RWPE2 (cell line): ENCODE measurements around the gene GZMA.

Experiments used
- ATAC-seq: fragments of 200-7000 bp; cut with Tn5 transposase; 3 replicates; pipeline ENCODE4 v1.9.1; 2021; ENCODE audit warnings: low read depth
- DNase-seq: peaks from one replicate; pipeline ENCODE4 v3.0.0-alpha.2; 2020; ENCODE audit warnings: low spot score
- H3K27ac ChIP-seq: fragments of 450-650 bp; 2 replicates; pipeline ENCODE4 v1.5.1; 2017; ENCODE audit warnings: mild to moderate bottlenecking; ENCODE audit not compliant: poor library complexity, severe bottlenecking
- H3K27me3 ChIP-seq: fragments of 250-450 bp; sonication (Bioruptor Pico); 2 replicates; pipeline ENCODE4 v1.5.1; 2021; ENCODE audit warnings: mild to moderate bottlenecking, moderate library complexity; ENCODE audit not compliant: insufficient read depth, poor library complexity, severe bottlenecking
- H3K36me3 ChIP-seq: fragments of 250-450 bp; sonication (Bioruptor Pico); 2 replicates; pipeline ENCODE4 v1.5.1; 2020; ENCODE audit warnings: low read depth, mild to moderate bottlenecking, moderate library complexity
- H3K4me1 ChIP-seq: fragments of 250-450 bp; sonication (Bioruptor Pico); 2 replicates; pipeline ENCODE4 v1.5.1; 2021; ENCODE audit warnings: mild to moderate bottlenecking, moderate library complexity; ENCODE audit not compliant: insufficient read depth, poor library complexity, severe bottlenecking
- H3K4me3 ChIP-seq: fragments of 250-450 bp; sonication (Bioruptor Pico); 2 replicates; pipeline ENCODE4 v1.5.1; 2021; ENCODE audit warnings: mild to moderate bottlenecking, moderate library complexity; ENCODE audit not compliant: severe bottlenecking
- H3K9me3 ChIP-seq: fragments of 250-450 bp; sonication (Bioruptor Pico); 2 replicates; pipeline ENCODE4 v1.5.1; 2021; ENCODE audit warnings: mild to moderate bottlenecking, moderate library complexity; ENCODE audit not compliant: severe bottlenecking
- TF ChIP-seq, protein P1 (sequence below): fragments of 450-650 bp; IDR thresholded peaks from one replicate; pipeline ENCODE4 v1.5.1; 2017; ENCODE audit warnings: mild to moderate bottlenecking, moderate library complexity; ENCODE audit not compliant: poor library complexity, severe bottlenecking

The GZMA gene

GRCh38 chr5:55146543-55147151 lies 44.2 kb downstream of the GZMA start:
- Histone ChIP-seq H3K4me3 (no peak overlapping the region), H3K9me3 (no peaks in the 10 kb centered on the region), H3K4me1 (peaks cover 5% of the 10 kb centered on the region), H3K27me3 (no peaks in the 10 kb centered on the region), H3K27ac (no peak overlapping the region), H3K36me3 (no peaks in the 10 kb centered on the region)
- peak; percentile 99 for ATAC-seq
- TF ChIP-seq, protein P1, sequence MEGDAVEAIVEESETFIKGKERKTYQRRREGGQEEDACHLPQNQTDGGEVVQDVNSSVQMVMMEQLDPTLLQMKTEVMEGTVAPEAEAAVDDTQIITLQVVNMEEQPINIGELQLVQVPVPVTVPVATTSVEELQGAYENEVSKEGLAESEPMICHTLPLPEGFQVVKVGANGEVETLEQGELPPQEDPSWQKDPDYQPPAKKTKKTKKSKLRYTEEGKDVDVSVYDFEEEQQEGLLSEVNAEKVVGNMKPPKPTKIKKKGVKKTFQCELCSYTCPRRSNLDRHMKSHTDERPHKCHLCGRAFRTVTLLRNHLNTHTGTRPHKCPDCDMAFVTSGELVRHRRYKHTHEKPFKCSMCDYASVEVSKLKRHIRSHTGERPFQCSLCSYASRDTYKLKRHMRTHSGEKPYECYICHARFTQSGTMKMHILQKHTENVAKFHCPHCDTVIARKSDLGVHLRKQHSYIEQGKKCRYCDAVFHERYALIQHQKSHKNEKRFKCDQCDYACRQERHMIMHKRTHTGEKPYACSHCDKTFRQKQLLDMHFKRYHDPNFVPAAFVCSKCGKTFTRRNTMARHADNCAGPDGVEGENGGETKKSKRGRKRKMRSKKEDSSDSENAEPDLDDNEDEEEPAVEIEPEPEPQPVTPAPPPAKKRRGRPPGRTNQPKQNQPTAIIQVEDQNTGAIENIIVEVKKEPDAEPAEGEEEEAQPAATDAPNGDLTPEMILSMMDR: peak; percentile 98
- DNase-seq: no peak

GRCh38 chr5:55149308-55149795 lies 46.9 kb downstream of the GZMA start:
- H3K27ac ChIP-seq: no peak overlapping the region
- DNase-seq (no peak), ATAC-seq (no peak)
- H3K36me3 ChIP-seq: no peaks in the 10 kb centered on the region
- H3K27me3 ChIP-seq: no peaks in the 10 kb centered on the region
- no peak overlapping the region for H3K4me3 ChIP-seq
- H3K9me3 ChIP-seq: no peaks in the 10 kb centered on the region
- TF ChIP-seq, protein P1: no peak
- peaks cover 18% of the 10 kb centered on the region for H3K4me1 ChIP-seq

GRCh38 chr5:55151923-55152842 lies 49.7 kb downstream of the GZMA start:
- peaks cover 27% of the 10 kb centered on the region for H3K4me1 ChIP-seq
- peak; percentile 99 for ATAC-seq
- no peaks in the 10 kb centered on the region for H3K9me3 ChIP-seq
- no peak overlapping the region for H3K4me3 ChIP-seq
- peak overlapping the region; percentile 41 for H3K27ac ChIP-seq
- TF ChIP-seq, protein P1: no peak
- DNase-seq: peak; percentile 76
- H3K27me3 ChIP-seq: no peaks in the 10 kb centered on the region
- H3K36me3 ChIP-seq: no peaks in the 10 kb centered on the region

DNA sequence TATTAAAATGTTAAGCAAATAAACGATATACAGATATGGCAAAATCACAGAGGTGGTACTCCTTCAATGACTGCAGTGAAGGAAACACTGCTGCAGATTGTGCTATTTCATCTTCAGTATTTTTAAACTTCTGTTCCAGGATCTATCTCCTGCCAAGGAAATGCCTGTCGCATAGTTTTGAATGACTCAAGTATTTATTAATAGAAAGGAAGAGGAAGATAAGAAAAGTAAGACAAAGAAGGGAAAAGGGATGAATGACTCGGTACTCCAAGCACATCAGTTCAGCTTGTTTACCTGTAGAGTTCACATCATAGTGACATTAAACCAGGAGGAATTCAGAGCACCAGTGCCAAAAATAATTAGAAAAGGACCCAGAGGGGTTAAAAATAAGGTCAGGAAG lies 52.4 kb downstream of the GZMA start:
- H3K4me1 ChIP-seq: peaks cover 25% of the 10 kb centered on the region
- no peak for DNase-seq
- no peaks in the 10 kb centered on the region for H3K36me3 ChIP-seq
- 0 out of 3 replicates have a peak, but pooled peaks have one; percentile 2 for ATAC-seq
- H3K27ac ChIP-seq: no peak overlapping the region
- no peaks in the 10 kb centered on the region for H3K27me3 ChIP-seq
- TF ChIP-seq, protein P1: no peak
- no peak overlapping the region for H3K4me3 ChIP-seq
- no peaks in the 10 kb centered on the region for H3K9me3 ChIP-seq
